Parathyroid adenoma (tissue), 2 donors: ENCODE results near the gene WDR73.
A peak's percentile ranks its signal among the peaks of the same experiment; 100 is the strongest.

Experiments
- H2AFZ ChIP-seq: fragments of 300-600 bp; sonication (generic); one replicate; pipeline ENCODE4 v1.7.0; 2017; ENCODE audit warnings: antibody characterized with exemption, mild to moderate bottlenecking
- H3K27ac ChIP-seq: fragments of 300-600 bp; sonication (generic); one replicate; pipeline ENCODE4 v1.7.0; 2017
- H3K27me3 ChIP-seq: fragments of 300-600 bp; sonication (generic); one replicate; pipeline ENCODE4 v1.7.0; 2017; ENCODE audit warnings: low read length; ENCODE audit not compliant: control insufficient read depth, insufficient read depth
- H3K36me3 ChIP-seq: fragments of 300-600 bp; sonication (generic); one replicate; pipeline ENCODE4 v1.7.0; 2017; ENCODE audit warnings: low read length; ENCODE audit not compliant: control insufficient read depth, insufficient read depth
- H3K4me1 ChIP-seq: fragments of 300-600 bp; sonication (generic); one replicate; pipeline ENCODE4 v1.7.0; 2017; ENCODE audit warnings: control low read depth
- H3K4me2 ChIP-seq: fragments of 300-600 bp; sonication (generic); one replicate; pipeline ENCODE4 v1.7.0; 2017; ENCODE audit warnings: low read length
- H3K4me3 ChIP-seq: fragments of 300-600 bp; sonication (generic); one replicate; pipeline ENCODE4 v1.7.0; 2017; ENCODE audit warnings: low read depth, low read length
- H3K79me2 ChIP-seq: fragments of 300-600 bp; sonication (generic); one replicate; pipeline ENCODE4 v1.7.0; 2017; ENCODE audit warnings: control low read depth
- H3K9ac ChIP-seq: fragments of 300-600 bp; sonication (generic); one replicate; pipeline ENCODE4 v1.7.0; 2017; ENCODE audit warnings: mild to moderate bottlenecking
- H3K9me3 ChIP-seq: fragments of 300-600 bp; sonication (generic); one replicate; pipeline ENCODE4 v1.7.0; 2017; ENCODE audit warnings: low read length; ENCODE audit not compliant: control insufficient read depth
- TF ChIP-seq, protein P1 (sequence below): fragments of 300-600 bp; sonication (generic); IDR thresholded peaks from one replicate; pipeline ENCODE4 v1.7.0; 2017; ENCODE audit warnings: antibody characterized with exemption, mild to moderate bottlenecking
- donor health status: primary hyperparathyroidism.

WDR73 gene

GRCh38 chr15:84653910-84654688, at the start of gene WDR73:
Gene WDR73 (minus strand): TSS chr15:84654283. CDS start chr15:84654274, 9 bp downstream.
- peaks cover 4% of the 10 kb centered on the region for H3K79me2 ChIP-seq
- no peaks in the 10 kb centered on the region for H3K9me3 ChIP-seq
- peak within 1 kb of the TSS; percentile 37 for H3K9ac ChIP-seq
- TF ChIP-seq, protein P1, sequence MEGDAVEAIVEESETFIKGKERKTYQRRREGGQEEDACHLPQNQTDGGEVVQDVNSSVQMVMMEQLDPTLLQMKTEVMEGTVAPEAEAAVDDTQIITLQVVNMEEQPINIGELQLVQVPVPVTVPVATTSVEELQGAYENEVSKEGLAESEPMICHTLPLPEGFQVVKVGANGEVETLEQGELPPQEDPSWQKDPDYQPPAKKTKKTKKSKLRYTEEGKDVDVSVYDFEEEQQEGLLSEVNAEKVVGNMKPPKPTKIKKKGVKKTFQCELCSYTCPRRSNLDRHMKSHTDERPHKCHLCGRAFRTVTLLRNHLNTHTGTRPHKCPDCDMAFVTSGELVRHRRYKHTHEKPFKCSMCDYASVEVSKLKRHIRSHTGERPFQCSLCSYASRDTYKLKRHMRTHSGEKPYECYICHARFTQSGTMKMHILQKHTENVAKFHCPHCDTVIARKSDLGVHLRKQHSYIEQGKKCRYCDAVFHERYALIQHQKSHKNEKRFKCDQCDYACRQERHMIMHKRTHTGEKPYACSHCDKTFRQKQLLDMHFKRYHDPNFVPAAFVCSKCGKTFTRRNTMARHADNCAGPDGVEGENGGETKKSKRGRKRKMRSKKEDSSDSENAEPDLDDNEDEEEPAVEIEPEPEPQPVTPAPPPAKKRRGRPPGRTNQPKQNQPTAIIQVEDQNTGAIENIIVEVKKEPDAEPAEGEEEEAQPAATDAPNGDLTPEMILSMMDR: no peak
- peaks cover 6% of the 10 kb centered on the region for H3K4me1 ChIP-seq
- H3K27ac ChIP-seq: peak within 1 kb of the TSS; percentile 77
- no peaks in the 10 kb centered on the region for H3K27me3 ChIP-seq
- H3K36me3 ChIP-seq: no peaks in the 10 kb centered on the region
- peak within 1 kb of the TSS; percentile 84 for H3K4me2 ChIP-seq
- peak within 1 kb of the TSS; percentile 87 for H3K4me3 ChIP-seq
- peak within 1 kb of the TSS; percentile 85 for H2AFZ ChIP-seq

DNA sequence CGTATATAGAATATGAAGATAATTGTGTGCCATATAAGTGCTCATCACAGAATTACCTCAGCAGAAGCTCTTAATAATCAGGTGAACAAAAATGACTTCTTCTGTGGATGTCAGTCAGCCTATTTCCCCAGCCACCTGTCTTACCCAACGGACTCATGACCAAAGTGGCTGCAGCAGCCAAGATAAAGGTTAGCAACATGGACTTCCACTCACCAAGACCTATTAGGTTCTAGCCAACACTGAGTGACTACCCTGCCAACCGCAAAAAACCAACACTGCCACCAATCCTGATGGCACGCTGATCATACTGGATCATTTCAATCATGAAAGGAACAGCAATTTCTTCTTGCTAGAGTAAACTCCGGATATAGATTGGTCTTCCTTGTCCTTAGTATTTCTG, 49.7 kb upstream of the WDR73 start:
- Histone ChIP-seq H3K36me3 (no peaks in the 10 kb centered on the region), H2AFZ (no peak overlapping the region), H3K27ac (no peak overlapping the region), H3K27me3 (no peaks in the 10 kb centered on the region), H3K4me3 (no peak overlapping the region), H3K79me2 (peaks cover 34% of the 10 kb centered on the region), H3K4me2 (no peak overlapping the region), H3K9ac (no peak overlapping the region), H3K9me3 (no peaks in the 10 kb centered on the region), H3K4me1 (peaks cover 3% of the 10 kb centered on the region)
- TF ChIP-seq, protein P1: no peak

DNA sequence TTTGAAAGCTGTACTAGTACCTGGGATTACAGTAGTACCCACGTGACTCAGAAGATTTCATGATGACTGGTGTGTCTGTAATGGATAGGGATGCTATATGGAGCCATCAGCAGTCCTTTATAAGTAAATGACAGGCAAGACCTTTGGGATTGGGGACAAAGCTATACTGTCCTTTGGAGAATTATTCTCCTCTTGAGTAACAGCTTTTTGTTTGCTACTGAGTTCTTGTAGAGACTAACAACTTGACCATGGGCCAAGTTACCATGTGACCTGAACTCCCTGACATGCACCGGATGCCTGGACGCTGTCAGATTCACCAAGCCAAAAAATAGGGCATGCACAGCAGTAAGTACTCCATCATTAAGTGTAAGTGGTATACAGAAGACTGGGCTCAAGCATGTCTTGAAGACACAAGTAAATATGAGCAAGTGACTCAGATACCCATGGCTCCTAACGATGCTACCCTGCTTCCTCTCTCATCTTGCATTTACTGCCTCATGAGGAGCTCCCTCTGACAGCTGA, 48.9 kb upstream of the WDR73 start:
- Histone ChIP-seq H3K9me3 (no peaks in the 10 kb centered on the region), H2AFZ (no peak overlapping the region), H3K4me3 (no peak overlapping the region), H3K36me3 (no peaks in the 10 kb centered on the region), H3K27me3 (no peaks in the 10 kb centered on the region), H3K27ac (peak overlapping the region; percentile 4), H3K79me2 (peaks cover 29% of the 10 kb centered on the region), H3K4me1 (peaks cover 3% of the 10 kb centered on the region), H3K9ac (no peak overlapping the region), H3K4me2 (no peak overlapping the region)
- TF ChIP-seq, protein P1: no peak

- H3K27ac ChIP-seq: no peak overlapping the region
- H3K27me3 ChIP-seq: no peaks in the 10 kb centered on the region
- no peak overlapping the region for H2AFZ ChIP-seq
- peaks cover 14% of the 10 kb centered on the region for H3K79me2 ChIP-seq
- peaks cover 3% of the 10 kb centered on the region for H3K4me1 ChIP-seq
- H3K36me3 ChIP-seq: no peaks in the 10 kb centered on the region
- H3K9ac ChIP-seq: no peak overlapping the region
- H3K4me2 ChIP-seq: no peak overlapping the region
- TF ChIP-seq, protein P1: no peak
- no peak overlapping the region for H3K4me3 ChIP-seq
- H3K9me3 ChIP-seq: no peaks in the 10 kb centered on the region
Observed at GRCh38 chr15:84699538-84700191, 45.6 kb upstream of the WDR73 start.
